GM12874 (cell line): ENCODE measurements around the gene LRMDA.

Source experiments
- TF ChIP-seq, protein P1 (sequence below): IDR thresholded peaks from 2 replicates; pipeline ENCODE4 v1.5.1; 2011; ENCODE audit warnings: low read depth, mild to moderate bottlenecking, control low read depth, low read length, moderate library complexity; ENCODE audit not compliant: insufficient read depth

Gene LRMDA

DNA sequence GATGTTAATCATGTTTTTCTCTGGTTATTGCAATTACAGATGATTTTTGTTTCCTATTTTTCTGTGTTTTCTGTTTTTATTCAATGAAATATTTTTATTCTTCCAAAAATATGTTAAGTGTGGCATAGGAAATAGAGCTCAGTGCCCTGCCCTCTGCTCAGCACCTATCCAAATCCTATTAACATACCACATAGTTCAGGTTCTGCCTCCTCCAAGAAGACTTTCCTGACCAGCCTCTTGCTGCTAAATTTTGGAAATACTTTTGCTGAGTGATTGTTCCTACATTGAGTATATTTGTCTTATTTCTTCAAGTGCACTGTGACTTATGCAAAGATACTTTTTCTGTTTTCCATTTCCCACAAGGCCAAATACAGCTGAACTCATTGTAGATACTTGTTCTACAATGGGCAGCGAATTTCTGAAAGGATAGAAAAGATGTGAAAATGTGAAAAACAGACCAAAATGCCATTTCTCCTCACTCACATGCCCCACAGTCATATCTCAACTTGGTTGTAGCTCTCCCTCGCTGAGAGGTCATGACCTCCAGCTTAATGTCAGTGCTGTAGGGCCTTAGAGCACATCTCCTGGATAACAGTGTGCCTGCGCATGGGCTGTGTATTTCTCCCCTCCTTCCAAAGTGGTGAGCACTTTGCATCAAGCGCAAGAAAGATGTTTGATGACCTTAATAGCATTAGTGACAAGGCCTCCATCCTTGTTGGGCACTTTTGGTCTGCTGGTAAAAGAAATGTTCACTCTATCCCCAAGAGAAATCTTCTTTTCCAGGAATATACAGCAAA is 677.3 kb downstream of the LRMDA start:
- TF ChIP-seq, protein P1, sequence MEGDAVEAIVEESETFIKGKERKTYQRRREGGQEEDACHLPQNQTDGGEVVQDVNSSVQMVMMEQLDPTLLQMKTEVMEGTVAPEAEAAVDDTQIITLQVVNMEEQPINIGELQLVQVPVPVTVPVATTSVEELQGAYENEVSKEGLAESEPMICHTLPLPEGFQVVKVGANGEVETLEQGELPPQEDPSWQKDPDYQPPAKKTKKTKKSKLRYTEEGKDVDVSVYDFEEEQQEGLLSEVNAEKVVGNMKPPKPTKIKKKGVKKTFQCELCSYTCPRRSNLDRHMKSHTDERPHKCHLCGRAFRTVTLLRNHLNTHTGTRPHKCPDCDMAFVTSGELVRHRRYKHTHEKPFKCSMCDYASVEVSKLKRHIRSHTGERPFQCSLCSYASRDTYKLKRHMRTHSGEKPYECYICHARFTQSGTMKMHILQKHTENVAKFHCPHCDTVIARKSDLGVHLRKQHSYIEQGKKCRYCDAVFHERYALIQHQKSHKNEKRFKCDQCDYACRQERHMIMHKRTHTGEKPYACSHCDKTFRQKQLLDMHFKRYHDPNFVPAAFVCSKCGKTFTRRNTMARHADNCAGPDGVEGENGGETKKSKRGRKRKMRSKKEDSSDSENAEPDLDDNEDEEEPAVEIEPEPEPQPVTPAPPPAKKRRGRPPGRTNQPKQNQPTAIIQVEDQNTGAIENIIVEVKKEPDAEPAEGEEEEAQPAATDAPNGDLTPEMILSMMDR = no peak

DNA sequence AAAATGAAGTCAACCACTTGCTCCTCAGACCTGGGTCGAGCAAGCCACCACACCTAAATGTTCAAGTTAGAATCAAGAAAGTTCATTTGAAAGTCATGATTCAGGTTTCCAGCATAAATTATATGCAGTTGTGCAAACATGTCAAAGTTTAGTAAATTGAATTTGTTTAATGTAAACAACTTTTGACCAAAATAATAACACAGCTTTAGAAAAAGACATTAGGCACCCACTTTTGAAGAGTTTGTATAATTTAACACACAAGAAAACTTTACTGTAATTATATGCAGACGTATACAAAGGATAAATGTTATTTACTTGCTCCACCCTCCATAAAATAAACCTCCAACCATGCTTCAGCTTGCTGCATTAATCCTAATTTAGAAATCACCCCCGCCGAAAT is 680.0 kb downstream of the LRMDA start:
- TF ChIP-seq, protein P1 = no peak

DNA sequence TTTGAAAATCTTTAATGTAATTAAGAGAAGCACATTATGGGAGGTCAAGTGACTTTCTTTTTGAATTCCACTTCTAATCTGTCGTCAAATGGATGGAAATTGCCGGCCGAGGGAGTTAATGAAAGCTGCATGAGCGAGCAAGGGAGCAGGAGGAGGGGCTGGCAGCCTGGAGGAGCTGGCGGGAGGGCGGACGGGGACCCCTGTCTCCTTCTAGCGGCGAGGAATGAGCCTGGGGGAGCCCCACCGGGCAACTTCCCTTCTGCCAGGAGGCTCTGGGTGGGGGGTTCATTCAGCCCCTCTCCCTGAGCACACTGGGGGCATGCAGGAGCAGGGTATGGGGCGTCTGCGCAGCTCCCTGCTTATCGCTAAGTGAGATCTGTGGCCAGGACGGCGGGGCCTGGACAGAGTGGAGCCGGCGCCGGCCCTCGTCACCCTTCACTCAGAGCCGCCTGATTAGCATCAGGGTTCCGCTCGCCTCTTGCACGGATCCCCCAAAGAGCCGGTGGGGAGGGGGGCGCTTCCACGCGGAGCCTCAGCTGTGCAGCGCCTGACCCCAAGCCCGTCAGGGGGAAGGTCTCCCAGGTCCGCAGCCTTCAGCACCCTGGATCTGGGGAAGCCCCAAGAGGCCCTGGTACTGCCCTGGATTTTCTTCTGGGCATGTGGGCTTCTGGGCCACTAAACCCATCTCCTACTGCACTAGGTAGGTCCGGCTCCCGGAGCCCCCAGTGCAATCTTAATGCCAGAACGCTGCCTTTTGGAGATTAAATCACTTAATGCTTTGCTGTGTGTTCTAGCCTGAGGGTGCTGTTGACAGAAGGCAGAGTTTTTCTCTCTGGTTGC is 680.8 kb downstream of the LRMDA start:
- TF ChIP-seq, protein P1 = no peak

DNA sequence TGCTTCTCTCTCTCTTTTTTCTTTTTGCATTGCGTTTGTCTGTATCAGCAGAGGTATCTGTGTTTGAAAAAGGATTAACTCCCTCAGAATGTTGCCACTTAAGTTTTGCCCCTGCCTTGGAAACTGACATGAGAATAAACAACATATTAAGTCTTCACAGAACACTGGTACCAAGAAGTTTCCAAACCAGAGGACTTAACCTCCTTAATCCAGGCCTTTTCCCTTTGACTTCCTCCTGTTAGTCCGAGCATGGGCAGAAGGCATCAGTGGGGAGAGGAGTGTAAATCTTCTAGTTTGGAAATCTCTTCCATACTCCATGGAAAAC is 681.4 kb downstream of the LRMDA start:
- TF ChIP-seq, protein P1 = no peak

DNA sequence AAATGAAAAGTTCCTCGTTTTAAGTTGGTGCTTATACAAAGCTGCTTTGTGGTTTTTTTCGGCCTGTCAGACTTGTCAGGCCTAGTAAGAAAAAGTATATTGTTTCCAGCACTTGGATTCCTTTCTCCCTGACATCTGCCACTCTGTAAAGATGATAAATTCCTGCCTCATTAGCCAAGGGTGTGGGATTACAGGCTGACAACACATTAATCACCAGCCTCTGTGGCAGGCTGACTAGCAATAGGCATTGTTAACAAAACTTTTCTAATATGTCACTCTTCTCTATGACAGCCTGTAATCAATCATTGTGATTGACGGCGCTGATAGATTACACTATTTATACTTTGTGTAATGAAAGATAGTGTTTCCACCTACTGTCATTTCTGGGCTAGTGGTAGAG is 682.5 kb downstream of the LRMDA start:
- TF ChIP-seq, protein P1 = no peak

DNA sequence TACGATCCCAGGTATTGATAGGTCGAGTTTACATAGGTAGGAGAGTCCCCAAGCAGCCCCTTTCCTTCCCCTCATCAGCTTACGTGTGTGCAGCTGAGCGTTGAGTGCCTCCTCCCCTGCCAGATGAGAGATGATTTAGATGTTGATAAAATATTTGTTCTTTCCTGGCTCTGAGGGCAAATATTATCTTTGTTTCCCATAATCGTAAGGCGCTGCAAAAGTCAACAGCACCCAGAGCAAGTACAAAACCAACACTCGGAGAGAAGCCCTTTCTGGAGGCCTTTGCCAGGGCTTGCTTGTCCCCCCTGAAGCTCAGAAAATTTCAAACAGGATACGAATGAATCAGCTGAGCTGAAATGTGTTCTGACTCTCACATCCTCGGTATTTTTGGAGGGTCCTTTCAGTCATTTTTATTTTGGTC is 683.2 kb downstream of the LRMDA start:
- TF ChIP-seq, protein P1 = no peak

DNA sequence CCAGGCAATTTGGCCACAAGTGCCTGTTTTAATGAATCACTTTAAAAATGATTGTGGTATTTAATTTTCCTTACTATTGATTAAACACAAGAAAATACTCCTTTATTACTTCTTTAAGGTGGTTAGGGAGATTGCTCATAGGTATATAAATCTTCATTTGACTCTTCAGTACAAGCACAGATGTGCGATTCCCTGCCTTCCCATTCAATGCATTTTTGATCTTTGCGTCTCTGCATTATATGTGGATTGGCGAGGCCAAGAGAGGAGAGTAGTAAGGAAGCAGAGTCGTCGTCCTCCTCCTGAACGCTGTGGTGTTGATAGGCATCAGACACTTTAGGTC is 683.7 kb downstream of the LRMDA start:
- TF ChIP-seq, protein P1 = no peak
